ENCODE data around the gene ACY1.

DNA sequence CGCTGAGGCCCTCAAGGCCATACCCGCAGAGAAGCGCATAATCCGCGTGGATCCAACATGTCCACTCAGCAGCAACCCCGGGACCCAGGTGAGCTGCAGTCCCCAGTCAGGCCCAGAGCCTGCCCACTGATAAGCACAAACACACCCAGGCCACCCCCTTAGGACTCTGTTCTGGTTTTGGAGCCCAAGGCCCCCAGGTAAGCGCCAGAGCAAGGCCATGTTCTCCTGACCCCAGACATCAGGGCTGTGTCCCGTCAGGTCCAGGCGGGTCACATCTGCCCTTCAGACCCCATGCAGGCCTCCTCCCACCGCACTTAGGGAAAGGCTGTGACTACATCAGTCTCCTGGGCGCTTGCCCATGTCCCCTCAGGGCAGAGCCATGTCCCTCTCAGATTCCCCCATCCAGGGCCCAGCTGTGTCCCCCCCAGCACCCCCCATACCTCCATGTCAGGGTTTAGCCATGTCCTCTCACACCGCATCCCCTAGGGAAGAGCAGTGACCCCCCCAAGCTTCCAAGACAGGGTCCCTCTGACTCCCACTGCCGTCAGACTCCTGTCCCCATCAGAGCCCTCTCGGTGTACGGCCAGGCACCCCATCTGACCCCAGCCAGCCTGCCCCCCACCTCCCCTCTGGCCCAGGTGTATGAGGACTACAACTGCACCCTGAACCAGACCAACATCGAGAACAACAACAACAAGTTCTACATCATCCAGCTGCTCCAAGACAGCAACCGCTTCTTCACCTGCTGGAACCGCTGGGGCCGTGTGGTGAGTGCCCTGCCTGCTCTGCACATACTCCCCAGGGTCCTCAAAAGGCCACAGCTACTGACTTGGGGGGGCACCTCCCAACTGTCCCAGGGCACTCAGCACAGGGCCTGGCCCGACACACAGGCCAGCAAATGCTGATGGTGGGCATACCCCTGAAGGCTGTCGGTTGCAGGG lies 39.6 kb upstream of the ACY1 start:
- TF ChIP-seq, protein P1, sequence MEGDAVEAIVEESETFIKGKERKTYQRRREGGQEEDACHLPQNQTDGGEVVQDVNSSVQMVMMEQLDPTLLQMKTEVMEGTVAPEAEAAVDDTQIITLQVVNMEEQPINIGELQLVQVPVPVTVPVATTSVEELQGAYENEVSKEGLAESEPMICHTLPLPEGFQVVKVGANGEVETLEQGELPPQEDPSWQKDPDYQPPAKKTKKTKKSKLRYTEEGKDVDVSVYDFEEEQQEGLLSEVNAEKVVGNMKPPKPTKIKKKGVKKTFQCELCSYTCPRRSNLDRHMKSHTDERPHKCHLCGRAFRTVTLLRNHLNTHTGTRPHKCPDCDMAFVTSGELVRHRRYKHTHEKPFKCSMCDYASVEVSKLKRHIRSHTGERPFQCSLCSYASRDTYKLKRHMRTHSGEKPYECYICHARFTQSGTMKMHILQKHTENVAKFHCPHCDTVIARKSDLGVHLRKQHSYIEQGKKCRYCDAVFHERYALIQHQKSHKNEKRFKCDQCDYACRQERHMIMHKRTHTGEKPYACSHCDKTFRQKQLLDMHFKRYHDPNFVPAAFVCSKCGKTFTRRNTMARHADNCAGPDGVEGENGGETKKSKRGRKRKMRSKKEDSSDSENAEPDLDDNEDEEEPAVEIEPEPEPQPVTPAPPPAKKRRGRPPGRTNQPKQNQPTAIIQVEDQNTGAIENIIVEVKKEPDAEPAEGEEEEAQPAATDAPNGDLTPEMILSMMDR (optimal IDR thresholded peaks at IDR 0.05 in 1 of 3, IDR thresholded peaks at IDR 0.05 in 1 of 3, conservative IDR thresholded peaks at IDR 0.05 in 1 of 3; ENCODE audit: extremely low read depth in 1 of 3, insufficient read depth in 2 of 3, low read length in 3 of 3), result no peak
- TF ChIP-seq EZH2 (IDR thresholded peaks at IDR 0.05; ENCODE audit: low read length), result no peak
